ENCODE data around the gene POLR3GL.

POLR3GL gene

GRCh38 chr1:145942871-145943270, 21.6 kb upstream of the POLR3GL start:
- Histone ChIP-seq H3K9ac (ENCODE audit: insufficient read length) (peak overlapping the region; percentile 52), H3K4me3 (peak overlapping the region; percentile 2; the same call in 1 of the 2 replicates), H3K9me3 (ENCODE audit: low read depth, low read length) (no peaks in the 10 kb centered on the region), H3K27ac (peak overlapping the region; percentile 81), H3K36me3 (ENCODE audit: insufficient read depth, low read length) (peaks cover 29% of the 10 kb centered on the region)
- no peak for DNase-seq (ENCODE audit: low read depth, low spot score)
- TF ChIP-seq EZH2 (IDR thresholded peaks at IDR 0.05) (no peak), FOXP2 (optimal IDR thresholded peaks at IDR 0.05; ENCODE audit: control extremely low read depth, extremely low read length, insufficient read depth) (no peak), POLR2AphosphoS5 (IDR thresholded peaks at IDR 0.05; ENCODE audit: borderline replicate concordance, low read depth, low read length) (no peak)

- no peak overlapping the region for H3K4me3 ChIP-seq
- H3K36me3 ChIP-seq (ENCODE audit: insufficient read depth, low read length), result peaks cover 34% of the 10 kb centered on the region
- DNase-seq (ENCODE audit: low read depth, low spot score), result no peak
- no peaks in the 10 kb centered on the region for H3K9me3 ChIP-seq (ENCODE audit: low read depth, low read length)
- TF ChIP-seq EZH2 (IDR thresholded peaks at IDR 0.05) (no peak), POLR2AphosphoS5 (IDR thresholded peaks at IDR 0.05; ENCODE audit: borderline replicate concordance, low read depth, low read length) (no peak), FOXP2 (optimal IDR thresholded peaks at IDR 0.05; ENCODE audit: control extremely low read depth, extremely low read length, insufficient read depth) (no peak)
- no peak overlapping the region for H3K27ac ChIP-seq
- H3K9ac ChIP-seq (ENCODE audit: insufficient read length), result no peak overlapping the region
Observed at GRCh38 chr1:145944532-145944931, 20.0 kb upstream of the POLR3GL start.

- no peak overlapping the region for H3K9ac ChIP-seq (ENCODE audit: insufficient read length)
- H3K9me3 ChIP-seq (ENCODE audit: low read depth, low read length), result no peaks in the 10 kb centered on the region
- H3K4me3 ChIP-seq, result no peak overlapping the region
- DNase-seq (ENCODE audit: low read depth, low spot score), result no peak
- H3K27ac ChIP-seq, result no peak overlapping the region
- peaks cover 30% of the 10 kb centered on the region for H3K36me3 ChIP-seq (ENCODE audit: insufficient read depth, low read length)
- TF ChIP-seq EZH2 (IDR thresholded peaks at IDR 0.05) (no peak), POLR2AphosphoS5 (IDR thresholded peaks at IDR 0.05; ENCODE audit: borderline replicate concordance, low read depth, low read length) (no peak), FOXP2 (optimal IDR thresholded peaks at IDR 0.05; ENCODE audit: control extremely low read depth, extremely low read length, insufficient read depth) (no peak)
Observed at GRCh38 chr1:145946477-145946986, 18.0 kb upstream of the POLR3GL start.

- Histone ChIP-seq H3K36me3 (ENCODE audit: insufficient read depth, low read length) (peaks cover 20% of the 10 kb centered on the region), H3K9me3 (ENCODE audit: low read depth, low read length) (no peaks in the 10 kb centered on the region), H3K4me3 (no peak overlapping the region), H3K27ac (no peak overlapping the region), H3K9ac (ENCODE audit: insufficient read length) (no peak overlapping the region)
- no peak for TF ChIP-seq EZH2 (IDR thresholded peaks at IDR 0.05)
- no peak for TF ChIP-seq POLR2AphosphoS5 (IDR thresholded peaks at IDR 0.05; ENCODE audit: borderline replicate concordance, low read depth, low read length)
- no peak for TF ChIP-seq FOXP2 (optimal IDR thresholded peaks at IDR 0.05; ENCODE audit: control extremely low read depth, extremely low read length, insufficient read depth)
- DNase-seq (ENCODE audit: low read depth, low spot score), result no peak
Observed at GRCh38 chr1:145947551-145947950, 16.9 kb upstream of the POLR3GL start.

DNA sequence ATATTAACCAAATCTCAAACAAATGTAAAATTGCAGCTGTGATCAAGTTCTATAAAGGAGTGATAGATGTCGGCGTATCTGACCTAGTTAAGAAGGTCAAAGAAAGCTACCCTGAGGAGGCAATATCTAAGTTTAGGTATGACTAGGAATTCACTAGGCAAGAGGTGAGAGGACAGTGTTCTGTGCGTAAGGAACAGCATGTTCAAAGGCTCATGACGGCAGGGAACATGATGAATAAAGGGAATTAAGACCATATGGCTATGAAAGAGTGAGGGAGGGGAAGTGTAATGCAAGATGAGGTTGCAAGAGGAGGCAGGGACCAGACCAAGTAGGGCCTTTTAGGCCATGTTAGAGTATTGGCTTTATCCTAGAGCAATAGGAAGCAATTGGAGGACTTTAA, 15.3 kb upstream of the POLR3GL start:
- TF ChIP-seq POLR2AphosphoS5 (IDR thresholded peaks at IDR 0.05; ENCODE audit: borderline replicate concordance, low read depth, low read length) (no peak), EZH2 (IDR thresholded peaks at IDR 0.05) (no peak), FOXP2 (optimal IDR thresholded peaks at IDR 0.05; ENCODE audit: control extremely low read depth, extremely low read length, insufficient read depth) (no peak)
- no peak overlapping the region for H3K4me3 ChIP-seq
- no peak for DNase-seq (ENCODE audit: low read depth, low spot score)
- H3K36me3 ChIP-seq (ENCODE audit: insufficient read depth, low read length), result peaks cover 14% of the 10 kb centered on the region
- no peak overlapping the region for H3K27ac ChIP-seq
- H3K9ac ChIP-seq (ENCODE audit: insufficient read length), result no peak overlapping the region
- no peaks in the 10 kb centered on the region for H3K9me3 ChIP-seq (ENCODE audit: low read depth, low read length)

GRCh38 chr1:145951526-145951925, 13.0 kb upstream of the POLR3GL start:
- Histone ChIP-seq H3K9ac (ENCODE audit: insufficient read length) (no peak overlapping the region), H3K27ac (no peak overlapping the region), H3K9me3 (ENCODE audit: low read depth, low read length) (no peaks in the 10 kb centered on the region), H3K4me3 (no peak overlapping the region), H3K36me3 (ENCODE audit: insufficient read depth, low read length) (peaks cover 11% of the 10 kb centered on the region)
- no peak for TF ChIP-seq EZH2 (IDR thresholded peaks at IDR 0.05)
- no peak for TF ChIP-seq POLR2AphosphoS5 (IDR thresholded peaks at IDR 0.05; ENCODE audit: borderline replicate concordance, low read depth, low read length)
- no peak for TF ChIP-seq FOXP2 (optimal IDR thresholded peaks at IDR 0.05; ENCODE audit: control extremely low read depth, extremely low read length, insufficient read depth)
- no peak for DNase-seq (ENCODE audit: low read depth, low spot score)

DNA sequence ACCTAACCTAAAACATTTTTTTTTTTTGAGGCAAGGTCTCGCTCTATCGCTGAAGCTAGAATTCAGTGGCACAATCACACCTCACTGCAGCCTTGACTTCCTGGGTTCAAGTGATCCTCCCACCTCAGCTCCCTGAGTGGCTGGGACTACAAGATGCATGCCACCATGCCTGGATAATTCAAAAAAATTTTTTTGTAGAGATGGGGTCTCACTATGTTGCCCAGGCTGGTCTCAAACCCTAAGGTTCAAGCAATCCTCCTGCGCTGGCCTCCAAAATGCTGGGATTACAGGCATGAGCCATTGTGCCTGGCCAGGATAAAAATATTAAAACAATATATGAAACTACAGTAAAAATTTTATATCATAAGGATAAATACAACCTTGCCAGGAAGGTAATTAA, 11.6 kb upstream of the POLR3GL start:
- DNase-seq (ENCODE audit: low read depth, low spot score), result no peak
- Histone ChIP-seq H3K9me3 (ENCODE audit: low read depth, low read length) (no peaks in the 10 kb centered on the region), H3K36me3 (ENCODE audit: insufficient read depth, low read length) (peaks cover 6% of the 10 kb centered on the region; the same call in 1 of the 2 replicates), H3K4me3 (no peak overlapping the region), H3K9ac (ENCODE audit: insufficient read length) (no peak overlapping the region), H3K27ac (no peak overlapping the region)
- TF ChIP-seq EZH2 (IDR thresholded peaks at IDR 0.05), result no peak
- no peak for TF ChIP-seq POLR2AphosphoS5 (IDR thresholded peaks at IDR 0.05; ENCODE audit: borderline replicate concordance, low read depth, low read length)
- TF ChIP-seq FOXP2 (optimal IDR thresholded peaks at IDR 0.05; ENCODE audit: control extremely low read depth, extremely low read length, insufficient read depth), result no peak

DNA sequence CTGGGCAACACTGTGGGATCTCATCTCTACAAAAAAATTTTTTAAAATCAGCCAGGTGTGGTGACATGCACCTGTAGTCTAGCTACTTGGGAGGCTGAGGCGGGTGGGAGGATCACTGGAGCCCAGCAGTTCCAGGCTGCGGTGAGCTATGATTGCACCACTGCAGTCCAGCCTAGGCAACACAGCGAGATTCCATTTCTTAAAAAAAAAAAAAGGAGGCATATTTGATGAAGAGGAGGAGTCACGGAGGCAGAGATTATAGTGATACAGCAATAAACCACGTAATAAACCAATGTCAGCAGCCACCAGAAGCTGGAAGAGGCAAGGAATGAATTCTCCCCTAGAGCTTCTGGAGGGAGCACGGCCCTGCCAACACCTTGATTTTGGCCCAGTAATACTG, 10.6 kb upstream of the POLR3GL start:
- no peaks in the 10 kb centered on the region for H3K9me3 ChIP-seq (ENCODE audit: low read depth, low read length)
- H3K4me3 ChIP-seq, result no peak overlapping the region
- no peak overlapping the region for H3K9ac ChIP-seq (ENCODE audit: insufficient read length)
- no peak for TF ChIP-seq POLR2AphosphoS5 (IDR thresholded peaks at IDR 0.05; ENCODE audit: borderline replicate concordance, low read depth, low read length)
- no peak for TF ChIP-seq EZH2 (IDR thresholded peaks at IDR 0.05)
- no peak for TF ChIP-seq FOXP2 (optimal IDR thresholded peaks at IDR 0.05; ENCODE audit: control extremely low read depth, extremely low read length, insufficient read depth)
- no peak overlapping the region for H3K27ac ChIP-seq
- no peak for DNase-seq (ENCODE audit: low read depth, low spot score)
- peaks cover 2% of the 10 kb centered on the region; the same call in 1 of the 2 replicates for H3K36me3 ChIP-seq (ENCODE audit: insufficient read depth, low read length)

DNA sequence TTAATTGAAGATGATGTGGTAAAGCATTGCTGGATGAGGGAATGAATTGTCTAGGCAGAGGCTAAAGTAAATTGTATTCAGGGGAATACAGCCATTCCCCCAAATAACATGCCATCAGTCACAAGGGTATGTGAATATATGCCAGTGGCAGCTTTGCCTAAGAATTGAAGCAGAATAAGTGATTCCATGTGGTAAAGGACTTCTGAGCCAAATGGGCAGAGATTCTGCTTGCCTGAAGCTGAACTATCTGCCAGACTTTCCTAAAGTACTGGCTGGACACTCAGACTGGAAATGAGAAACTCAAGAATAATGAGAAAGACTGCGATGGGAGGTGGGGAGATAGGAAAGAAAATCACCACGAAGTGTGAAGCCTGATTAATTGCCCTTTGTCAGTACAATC, 9.1 kb upstream of the POLR3GL start:
- Histone ChIP-seq H3K9me3 (ENCODE audit: low read depth, low read length) (no peaks in the 10 kb centered on the region), H3K4me3 (peak overlapping the region; percentile 88), H3K27ac (no peak overlapping the region), H3K36me3 (ENCODE audit: insufficient read depth, low read length) (no peaks in the 10 kb centered on the region; the same call in 1 of the 2 replicates), H3K9ac (ENCODE audit: insufficient read length) (peak overlapping the region; percentile 8)
- TF ChIP-seq POLR2AphosphoS5 (IDR thresholded peaks at IDR 0.05; ENCODE audit: borderline replicate concordance, low read depth, low read length) (no peak), FOXP2 (optimal IDR thresholded peaks at IDR 0.05; ENCODE audit: control extremely low read depth, extremely low read length, insufficient read depth) (no peak), EZH2 (IDR thresholded peaks at IDR 0.05) (no peak)
- DNase-seq (ENCODE audit: low read depth, low spot score), result no peak

Data from SK-N-MC (cell line).